HepG2 (cell line): ENCODE results near the gene WEE1. TPM values are rescaled to one million over a fixed set of nuclear protein-coding genes. Genes with fewer than 3 reads are reported as not detected.

ENCODE experiments used
- FOSL1 ChIP-seq: sonication (generic); formaldehyde crosslinking; IDR thresholded peaks from 2 replicates; pipeline ENCODE4 v1.9.0; 2021; ENCODE audit warnings: missing genetic modification reagents, borderline replicate concordance
- MAFG ChIP-seq: sonication (generic); formaldehyde crosslinking; IDR thresholded peaks from 2 replicates; pipeline ENCODE4 v1.5.1; 2020; ENCODE audit warnings: mild to moderate bottlenecking, missing genetic modification reagents
- NFYC ChIP-seq: IDR thresholded peaks from 2 replicates; pipeline ENCODE4 v1.6.1; 2016; ENCODE audit warnings: missing genetic modification reagents, missing compliant biosample characterization
- PITX1 ChIP-seq: sonication (generic); formaldehyde crosslinking; IDR thresholded peaks from 2 replicates; pipeline ENCODE4 v1.5.1; 2020; ENCODE audit warnings: mild to moderate bottlenecking, missing genetic modification reagents
- ZNF556 ChIP-seq: sonication (generic); formaldehyde crosslinking; IDR thresholded peaks from 2 replicates; pipeline ENCODE4 v1.4.0; 2020; ENCODE audit warnings: mild to moderate bottlenecking, missing genetic modification reagents, borderline replicate concordance
- polyA plus RNA-seq, 8 experiments: library from polyadenylated mRNA; depleted of rRNA in 3 of 8; stranded (reverse) in 7 of 8; unstranded in 1 of 8; fragments of >200 nt; fragmentation: Illumina TruSeq in 4 of 8; extraction: Trizol in 4 of 8; gene quantifications; 2 replicates each; pipeline versions ENCODE4 v1.2.1 to v1.2.3, GENCODE V29; 2011 to 2016; ENCODE audit warnings: low read depth in 4 of 8, missing spikeins in 1 of 8, mixed read lengths in 1 of 8; ENCODE audit not compliant: insufficient read depth in 1 of 8
- total RNA-seq, 5 experiments: library from RNA; depleted of rRNA; stranded (reverse); fragments of >200 nt; fragmentation: Illumina TruSeq; extraction: Trizol; gene quantifications; 2 replicates each; pipeline ENCODE4 v1.2.3, GENCODE V29; 2016; ENCODE audit warnings: low read depth in 1 of 5
- TF ChIP-seq, protein P1 (sequence below), 2 experiments: sonication (generic) in 1 of 2; formaldehyde crosslinking in 1 of 2; IDR thresholded peaks; 2 replicates each; pipeline versions ENCODE4 v1.5.1 to v1.6.1; 2011 to 2020; ENCODE audit warnings: borderline replicate concordance in 1 of 2, low read depth in 1 of 2, low read length in 1 of 2, mild to moderate bottlenecking in 1 of 2, missing genetic modification reagents in 1 of 2, moderate library complexity in 1 of 2
- TF ChIP-seq, protein P2 (sequence below): sonication (generic); formaldehyde crosslinking; IDR thresholded peaks from 2 replicates; pipeline ENCODE4 v1.4.0; 2020; ENCODE audit warnings: mild to moderate bottlenecking, missing genetic modification reagents
- TF ChIP-seq, protein P3 (sequence below): sonication (generic); formaldehyde crosslinking; IDR thresholded peaks from 2 replicates; pipeline ENCODE4 v1.8.0; 2022; ENCODE audit warnings: mild to moderate bottlenecking, missing genetic modification reagents

The WEE1 gene
- total and polyA plus RNA-seq, 2 of the 13 experiments (the other 11 are each of a cell fraction or from before 2014, with no cell fraction given), result 31.4 to 63.7 TPM

DNA sequence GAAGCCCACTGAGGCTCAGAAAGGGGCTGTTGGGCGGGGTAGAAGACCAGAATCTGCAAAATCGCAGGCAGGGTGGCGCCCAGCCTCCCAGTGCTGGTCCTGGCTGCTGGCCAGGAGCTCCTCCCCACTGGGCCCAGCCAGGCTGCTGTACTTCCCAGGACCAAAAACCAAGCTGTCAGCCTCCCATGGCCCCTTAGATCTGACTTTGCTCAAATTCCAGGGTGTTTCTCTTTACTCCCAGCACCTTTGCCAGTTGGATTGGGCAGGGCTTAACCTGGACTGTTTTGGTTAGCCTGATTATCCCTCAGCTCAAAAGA is 44.2 kb upstream of the WEE1 start (continued):
- TF ChIP-seq, protein P1, sequence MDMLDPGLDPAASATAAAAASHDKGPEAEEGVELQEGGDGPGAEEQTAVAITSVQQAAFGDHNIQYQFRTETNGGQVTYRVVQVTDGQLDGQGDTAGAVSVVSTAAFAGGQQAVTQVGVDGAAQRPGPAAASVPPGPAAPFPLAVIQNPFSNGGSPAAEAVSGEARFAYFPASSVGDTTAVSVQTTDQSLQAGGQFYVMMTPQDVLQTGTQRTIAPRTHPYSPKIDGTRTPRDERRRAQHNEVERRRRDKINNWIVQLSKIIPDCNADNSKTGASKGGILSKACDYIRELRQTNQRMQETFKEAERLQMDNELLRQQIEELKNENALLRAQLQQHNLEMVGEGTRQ (IDR thresholded peaks at IDR 0.05; ENCODE audit: low read depth, low read length), result no peak
- TF ChIP-seq, protein P1 (CRISPR knock-in tag; IDR thresholded peaks at IDR 0.05; ENCODE audit: borderline replicate concordance), result no peak
- TF ChIP-seq MAFG (no peak), FOSL1 (no peak), ZNF556 (CRISPR knock-in tag) (no peak), NFYC (CRISPR knock-in tag) (no peak), PITX1 (CRISPR knock-in tag) (no peak)
- TF ChIP-seq, protein P2, sequence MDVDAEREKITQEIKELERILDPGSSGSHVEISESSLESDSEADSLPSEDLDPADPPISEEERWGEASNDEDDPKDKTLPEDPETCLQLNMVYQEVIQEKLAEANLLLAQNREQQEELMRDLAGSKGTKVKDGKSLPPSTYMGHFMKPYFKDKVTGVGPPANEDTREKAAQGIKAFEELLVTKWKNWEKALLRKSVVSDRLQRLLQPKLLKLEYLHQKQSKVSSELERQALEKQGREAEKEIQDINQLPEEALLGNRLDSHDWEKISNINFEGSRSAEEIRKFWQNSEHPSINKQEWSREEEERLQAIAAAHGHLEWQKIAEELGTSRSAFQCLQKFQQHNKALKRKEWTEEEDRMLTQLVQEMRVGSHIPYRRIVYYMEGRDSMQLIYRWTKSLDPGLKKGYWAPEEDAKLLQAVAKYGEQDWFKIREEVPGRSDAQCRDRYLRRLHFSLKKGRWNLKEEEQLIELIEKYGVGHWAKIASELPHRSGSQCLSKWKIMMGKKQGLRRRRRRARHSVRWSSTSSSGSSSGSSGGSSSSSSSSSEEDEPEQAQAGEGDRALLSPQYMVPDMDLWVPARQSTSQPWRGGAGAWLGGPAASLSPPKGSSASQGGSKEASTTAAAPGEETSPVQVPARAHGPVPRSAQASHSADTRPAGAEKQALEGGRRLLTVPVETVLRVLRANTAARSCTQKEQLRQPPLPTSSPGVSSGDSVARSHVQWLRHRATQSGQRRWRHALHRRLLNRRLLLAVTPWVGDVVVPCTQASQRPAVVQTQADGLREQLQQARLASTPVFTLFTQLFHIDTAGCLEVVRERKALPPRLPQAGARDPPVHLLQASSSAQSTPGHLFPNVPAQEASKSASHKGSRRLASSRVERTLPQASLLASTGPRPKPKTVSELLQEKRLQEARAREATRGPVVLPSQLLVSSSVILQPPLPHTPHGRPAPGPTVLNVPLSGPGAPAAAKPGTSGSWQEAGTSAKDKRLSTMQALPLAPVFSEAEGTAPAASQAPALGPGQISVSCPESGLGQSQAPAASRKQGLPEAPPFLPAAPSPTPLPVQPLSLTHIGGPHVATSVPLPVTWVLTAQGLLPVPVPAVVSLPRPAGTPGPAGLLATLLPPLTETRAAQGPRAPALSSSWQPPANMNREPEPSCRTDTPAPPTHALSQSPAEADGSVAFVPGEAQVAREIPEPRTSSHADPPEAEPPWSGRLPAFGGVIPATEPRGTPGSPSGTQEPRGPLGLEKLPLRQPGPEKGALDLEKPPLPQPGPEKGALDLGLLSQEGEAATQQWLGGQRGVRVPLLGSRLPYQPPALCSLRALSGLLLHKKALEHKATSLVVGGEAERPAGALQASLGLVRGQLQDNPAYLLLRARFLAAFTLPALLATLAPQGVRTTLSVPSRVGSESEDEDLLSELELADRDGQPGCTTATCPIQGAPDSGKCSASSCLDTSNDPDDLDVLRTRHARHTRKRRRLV (CRISPR knock-in tag), result no peak
- TF ChIP-seq, protein P3, sequence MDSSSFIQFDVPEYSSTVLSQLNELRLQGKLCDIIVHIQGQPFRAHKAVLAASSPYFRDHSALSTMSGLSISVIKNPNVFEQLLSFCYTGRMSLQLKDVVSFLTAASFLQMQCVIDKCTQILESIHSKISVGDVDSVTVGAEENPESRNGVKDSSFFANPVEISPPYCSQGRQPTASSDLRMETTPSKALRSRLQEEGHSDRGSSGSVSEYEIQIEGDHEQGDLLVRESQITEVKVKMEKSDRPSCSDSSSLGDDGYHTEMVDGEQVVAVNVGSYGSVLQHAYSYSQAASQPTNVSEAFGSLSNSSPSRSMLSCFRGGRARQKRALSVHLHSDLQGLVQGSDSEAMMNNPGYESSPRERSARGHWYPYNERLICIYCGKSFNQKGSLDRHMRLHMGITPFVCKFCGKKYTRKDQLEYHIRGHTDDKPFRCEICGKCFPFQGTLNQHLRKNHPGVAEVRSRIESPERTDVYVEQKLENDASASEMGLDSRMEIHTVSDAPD, result no peak
- TF ChIP-seq, all 625 proteins: peak for 4
